Rectal smooth muscle tissue (tissue), 1 donor: ENCODE results near the gene DLEC1.

ENCODE experiments used
- H3K27ac ChIP-seq: one replicate; pipeline ENCODE4 v1.7.0; 2013; ENCODE audit warnings: low read depth, low read length, inconsistent platforms
- H3K27me3 ChIP-seq: one replicate; pipeline ENCODE4 v1.7.0; 2013; ENCODE audit warnings: low read length; ENCODE audit not compliant: control insufficient read depth, insufficient read depth
- H3K36me3 ChIP-seq: one replicate; pipeline ENCODE4 v1.7.0; 2013; ENCODE audit warnings: low read length; ENCODE audit not compliant: control insufficient read depth, insufficient read depth
- H3K4me1 ChIP-seq: one replicate; pipeline ENCODE4 v1.7.0; 2013; ENCODE audit warnings: low read length; ENCODE audit not compliant: control insufficient read depth, insufficient read depth
- H3K4me3 ChIP-seq: one replicate; pipeline ENCODE4 v1.7.0; 2013; ENCODE audit warnings: low read length
- H3K9ac ChIP-seq: one replicate; pipeline ENCODE4 v1.7.0; 2013; ENCODE audit warnings: low read length

Gene DLEC1

GRCh38 chr3:38003817-38004414 lies 35.1 kb upstream of the DLEC1 start:
- Histone ChIP-seq H3K27ac (no peak overlapping the region), H3K27me3 (no peaks in the 10 kb centered on the region), H3K4me1 (peaks cover 3% of the 10 kb centered on the region), H3K9ac (no peak overlapping the region), H3K36me3 (peaks cover 12% of the 10 kb centered on the region), H3K4me3 (no peak overlapping the region)

- H3K4me3 ChIP-seq: no peak overlapping the region
- peaks cover 12% of the 10 kb centered on the region for H3K36me3 ChIP-seq
- H3K27ac ChIP-seq: no peak overlapping the region
- no peak overlapping the region for H3K9ac ChIP-seq
- H3K27me3 ChIP-seq: no peaks in the 10 kb centered on the region
- no peaks in the 10 kb centered on the region for H3K4me1 ChIP-seq
Observed at GRCh38 chr3:38004415-38005075, 34.5 kb upstream of the DLEC1 start.

- Histone ChIP-seq H3K9ac (no peak overlapping the region), H3K4me1 (no peaks in the 10 kb centered on the region), H3K27ac (no peak overlapping the region), H3K4me3 (no peak overlapping the region), H3K27me3 (no peaks in the 10 kb centered on the region), H3K36me3 (peaks cover 10% of the 10 kb centered on the region)
Observed at GRCh38 chr3:38005076-38006020, 33.7 kb upstream of the DLEC1 start.

GRCh38 chr3:38006031-38006430 lies 33.0 kb upstream of the DLEC1 start:
- H3K9ac ChIP-seq: no peak overlapping the region
- H3K36me3 ChIP-seq: peaks cover 10% of the 10 kb centered on the region

GRCh38 chr3:38006445-38006995 lies 32.5 kb upstream of the DLEC1 start:
- no peak overlapping the region for H3K4me3 ChIP-seq
- no peaks in the 10 kb centered on the region for H3K4me1 ChIP-seq
- H3K27me3 ChIP-seq: no peaks in the 10 kb centered on the region
- H3K36me3 ChIP-seq: peaks cover 13% of the 10 kb centered on the region
- H3K9ac ChIP-seq: no peak overlapping the region
- no peak overlapping the region for H3K27ac ChIP-seq

More at GRCh38 chr3:38006031-38006430, 33.0 kb upstream of the DLEC1 start:
- Histone ChIP-seq H3K27me3 (no peaks in the 10 kb centered on the region), H3K4me1 (no peaks in the 10 kb centered on the region), H3K27ac (no peak overlapping the region), H3K4me3 (no peak overlapping the region)

GRCh38 chr3:38007754-38008090 lies 31.3 kb upstream of the DLEC1 start:
- no peak overlapping the region for H3K4me3 ChIP-seq
- no peak overlapping the region for H3K27ac ChIP-seq
- no peaks in the 10 kb centered on the region for H3K4me1 ChIP-seq
- H3K27me3 ChIP-seq: no peaks in the 10 kb centered on the region
- no peak overlapping the region for H3K9ac ChIP-seq
- H3K36me3 ChIP-seq: peaks cover 8% of the 10 kb centered on the region

- no peak overlapping the region for H3K27ac ChIP-seq
- no peaks in the 10 kb centered on the region for H3K27me3 ChIP-seq
- H3K4me3 ChIP-seq: no peak overlapping the region
- H3K9ac ChIP-seq: no peak overlapping the region
- H3K4me1 ChIP-seq: no peaks in the 10 kb centered on the region
- H3K36me3 ChIP-seq: peaks cover 8% of the 10 kb centered on the region
Observed at GRCh38 chr3:38008191-38008701, 30.8 kb upstream of the DLEC1 start.

GRCh38 chr3:38008971-38009580 lies 29.9 kb upstream of the DLEC1 start:
- no peak overlapping the region for H3K9ac ChIP-seq
- no peak overlapping the region for H3K4me3 ChIP-seq
- H3K36me3 ChIP-seq: peaks cover 8% of the 10 kb centered on the region
- no peaks in the 10 kb centered on the region for H3K4me1 ChIP-seq
- no peaks in the 10 kb centered on the region for H3K27me3 ChIP-seq
- H3K27ac ChIP-seq: no peak overlapping the region

- Histone ChIP-seq H3K27me3 (no peaks in the 10 kb centered on the region), H3K9ac (no peak overlapping the region), H3K36me3 (peaks cover 8% of the 10 kb centered on the region)
Observed at GRCh38 chr3:38009807-38010591, 29.0 kb upstream of the DLEC1 start.

GRCh38 chr3:38011111-38011510 lies 27.9 kb upstream of the DLEC1 start:
- H3K9ac ChIP-seq: no peak overlapping the region
- no peaks in the 10 kb centered on the region for H3K27me3 ChIP-seq
- peaks cover 17% of the 10 kb centered on the region for H3K36me3 ChIP-seq
- H3K27ac ChIP-seq: no peak overlapping the region
- no peaks in the 10 kb centered on the region for H3K4me1 ChIP-seq
- no peak overlapping the region for H3K4me3 ChIP-seq

More at GRCh38 chr3:38009807-38010591, 29.0 kb upstream of the DLEC1 start:
- H3K4me1 ChIP-seq: no peaks in the 10 kb centered on the region
- no peak overlapping the region for H3K27ac ChIP-seq
- no peak overlapping the region for H3K4me3 ChIP-seq

GRCh38 chr3:38015485-38015884 lies 23.5 kb upstream of the DLEC1 start:
- Histone ChIP-seq H3K27ac (no peak overlapping the region), H3K27me3 (no peaks in the 10 kb centered on the region), H3K4me3 (no peak overlapping the region), H3K9ac (no peak overlapping the region), H3K36me3 (peaks cover 27% of the 10 kb centered on the region), H3K4me1 (no peaks in the 10 kb centered on the region)
